Ishikawa (cell line): ENCODE data around the gene TMEM141.

Experiments used
- CEBPB ChIP-seq: IDR thresholded peaks from 2 replicates; pipeline ENCODE4 v1.6.1; 2012
- CREB1 ChIP-seq: IDR thresholded peaks from 2 replicates; pipeline ENCODE4 v1.6.1; 2012; ENCODE audit warnings: low read depth
- EGR1 ChIP-seq: IDR thresholded peaks from 2 replicates; pipeline ENCODE4 v1.6.1; 2012
- EP300 ChIP-seq: IDR thresholded peaks from 2 replicates; pipeline ENCODE4 v1.6.1; 2012; ENCODE audit warnings: borderline replicate concordance
- FOXM1 ChIP-seq: IDR thresholded peaks from 2 replicates; pipeline ENCODE4 v1.6.1; 2012; ENCODE audit warnings: low read depth, borderline replicate concordance
- NFIC ChIP-seq: IDR thresholded peaks from 2 replicates; pipeline ENCODE4 v1.6.1; 2012
- RAD21 ChIP-seq: IDR thresholded peaks from 2 replicates; pipeline ENCODE4 v1.6.1; 2012; ENCODE audit warnings: low read depth
- TAF1 ChIP-seq: IDR thresholded peaks from 2 replicates; pipeline ENCODE4 v1.6.1; 2012; ENCODE audit warnings: low read depth, mild to moderate bottlenecking
- TEAD4 ChIP-seq: IDR thresholded peaks from 2 replicates; pipeline ENCODE4 v1.6.1; 2012
- YY1 ChIP-seq: IDR thresholded peaks from 2 replicates; pipeline ENCODE4 v1.6.1; 2012; ENCODE audit warnings: low read depth
- TF ChIP-seq, protein P1 (sequence below): IDR thresholded peaks from 2 replicates; pipeline ENCODE4 v1.6.1; 2012; ENCODE audit warnings: low read depth, mild to moderate bottlenecking
- TF ChIP-seq, protein P2 (sequence below): IDR thresholded peaks from 2 replicates; pipeline ENCODE4 v1.6.1; 2012
- TF ChIP-seq, protein P3 (sequence below): IDR thresholded peaks from 2 replicates; pipeline ENCODE4 v1.6.1; 2012

DNA sequence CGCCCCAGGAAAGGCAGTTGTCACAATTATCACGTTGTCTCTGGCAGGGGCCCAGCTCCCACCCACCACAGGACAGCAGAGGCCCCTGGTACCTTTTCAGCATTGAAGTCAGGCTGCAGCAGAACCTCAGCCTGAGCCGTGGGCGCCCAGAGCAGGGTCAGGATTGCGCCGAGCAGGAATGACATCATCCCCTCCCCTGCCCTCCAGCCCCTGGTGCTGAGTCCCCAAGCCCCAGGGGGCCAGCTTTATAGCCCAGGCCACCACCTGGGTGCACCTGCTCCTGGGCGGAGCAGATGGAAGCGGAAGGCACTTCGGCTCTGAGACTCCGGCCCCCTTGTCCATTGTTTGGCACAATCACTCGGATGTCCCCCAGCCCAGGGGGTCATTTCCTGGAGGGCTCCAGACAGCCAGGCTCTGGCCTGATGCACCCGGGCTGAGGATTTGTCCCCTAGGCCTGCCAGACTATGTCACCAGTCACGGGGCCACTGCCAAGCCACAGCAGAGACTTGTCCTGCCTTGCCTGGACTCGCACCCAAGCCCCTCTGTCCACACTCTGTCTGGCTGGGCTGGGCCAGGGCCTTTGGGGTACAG is 26.7 kb upstream of the TMEM141 start, which contains the start of gene LCN15:
- TF ChIP-seq EP300 (no peak), TAF1 (no peak), RAD21 (no peak), YY1 (no peak), NFIC (no peak), CEBPB (no peak), EGR1 (no peak), CREB1 (no peak), TEAD4 (no peak), FOXM1 (no peak)
- TF ChIP-seq, protein P1, sequence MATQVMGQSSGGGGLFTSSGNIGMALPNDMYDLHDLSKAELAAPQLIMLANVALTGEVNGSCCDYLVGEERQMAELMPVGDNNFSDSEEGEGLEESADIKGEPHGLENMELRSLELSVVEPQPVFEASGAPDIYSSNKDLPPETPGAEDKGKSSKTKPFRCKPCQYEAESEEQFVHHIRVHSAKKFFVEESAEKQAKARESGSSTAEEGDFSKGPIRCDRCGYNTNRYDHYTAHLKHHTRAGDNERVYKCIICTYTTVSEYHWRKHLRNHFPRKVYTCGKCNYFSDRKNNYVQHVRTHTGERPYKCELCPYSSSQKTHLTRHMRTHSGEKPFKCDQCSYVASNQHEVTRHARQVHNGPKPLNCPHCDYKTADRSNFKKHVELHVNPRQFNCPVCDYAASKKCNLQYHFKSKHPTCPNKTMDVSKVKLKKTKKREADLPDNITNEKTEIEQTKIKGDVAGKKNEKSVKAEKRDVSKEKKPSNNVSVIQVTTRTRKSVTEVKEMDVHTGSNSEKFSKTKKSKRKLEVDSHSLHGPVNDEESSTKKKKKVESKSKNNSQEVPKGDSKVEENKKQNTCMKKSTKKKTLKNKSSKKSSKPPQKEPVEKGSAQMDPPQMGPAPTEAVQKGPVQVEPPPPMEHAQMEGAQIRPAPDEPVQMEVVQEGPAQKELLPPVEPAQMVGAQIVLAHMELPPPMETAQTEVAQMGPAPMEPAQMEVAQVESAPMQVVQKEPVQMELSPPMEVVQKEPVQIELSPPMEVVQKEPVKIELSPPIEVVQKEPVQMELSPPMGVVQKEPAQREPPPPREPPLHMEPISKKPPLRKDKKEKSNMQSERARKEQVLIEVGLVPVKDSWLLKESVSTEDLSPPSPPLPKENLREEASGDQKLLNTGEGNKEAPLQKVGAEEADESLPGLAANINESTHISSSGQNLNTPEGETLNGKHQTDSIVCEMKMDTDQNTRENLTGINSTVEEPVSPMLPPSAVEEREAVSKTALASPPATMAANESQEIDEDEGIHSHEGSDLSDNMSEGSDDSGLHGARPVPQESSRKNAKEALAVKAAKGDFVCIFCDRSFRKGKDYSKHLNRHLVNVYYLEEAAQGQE = no peak
- TF ChIP-seq, protein P2, sequence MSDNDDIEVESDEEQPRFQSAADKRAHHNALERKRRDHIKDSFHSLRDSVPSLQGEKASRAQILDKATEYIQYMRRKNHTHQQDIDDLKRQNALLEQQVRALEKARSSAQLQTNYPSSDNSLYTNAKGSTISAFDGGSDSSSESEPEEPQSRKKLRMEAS = no peak
- TF ChIP-seq, protein P3, sequence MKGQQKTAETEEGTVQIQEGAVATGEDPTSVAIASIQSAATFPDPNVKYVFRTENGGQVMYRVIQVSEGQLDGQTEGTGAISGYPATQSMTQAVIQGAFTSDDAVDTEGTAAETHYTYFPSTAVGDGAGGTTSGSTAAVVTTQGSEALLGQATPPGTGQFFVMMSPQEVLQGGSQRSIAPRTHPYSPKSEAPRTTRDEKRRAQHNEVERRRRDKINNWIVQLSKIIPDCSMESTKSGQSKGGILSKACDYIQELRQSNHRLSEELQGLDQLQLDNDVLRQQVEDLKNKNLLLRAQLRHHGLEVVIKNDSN = no peak
